Stimulated activated CD4-positive, alpha-beta T cell treated with anti-CD3 and anti-CD28 coated beads, Interleukin-4, amount 100 ng/mL, for 4 hours (primary cell): ENCODE data around the gene PPP1R2.
"Not testable (repeated sequence)": the region's sequence is repeated elsewhere in the genome, so short reads cannot be mapped to it uniquely, and the experiment has no call there.

Experiments used
- DNase-seq, 2 experiments: peaks; one replicate each; pipeline ENCODE4 v3.0.0-alpha.2; 2020

The PPP1R2 gene

DNA sequence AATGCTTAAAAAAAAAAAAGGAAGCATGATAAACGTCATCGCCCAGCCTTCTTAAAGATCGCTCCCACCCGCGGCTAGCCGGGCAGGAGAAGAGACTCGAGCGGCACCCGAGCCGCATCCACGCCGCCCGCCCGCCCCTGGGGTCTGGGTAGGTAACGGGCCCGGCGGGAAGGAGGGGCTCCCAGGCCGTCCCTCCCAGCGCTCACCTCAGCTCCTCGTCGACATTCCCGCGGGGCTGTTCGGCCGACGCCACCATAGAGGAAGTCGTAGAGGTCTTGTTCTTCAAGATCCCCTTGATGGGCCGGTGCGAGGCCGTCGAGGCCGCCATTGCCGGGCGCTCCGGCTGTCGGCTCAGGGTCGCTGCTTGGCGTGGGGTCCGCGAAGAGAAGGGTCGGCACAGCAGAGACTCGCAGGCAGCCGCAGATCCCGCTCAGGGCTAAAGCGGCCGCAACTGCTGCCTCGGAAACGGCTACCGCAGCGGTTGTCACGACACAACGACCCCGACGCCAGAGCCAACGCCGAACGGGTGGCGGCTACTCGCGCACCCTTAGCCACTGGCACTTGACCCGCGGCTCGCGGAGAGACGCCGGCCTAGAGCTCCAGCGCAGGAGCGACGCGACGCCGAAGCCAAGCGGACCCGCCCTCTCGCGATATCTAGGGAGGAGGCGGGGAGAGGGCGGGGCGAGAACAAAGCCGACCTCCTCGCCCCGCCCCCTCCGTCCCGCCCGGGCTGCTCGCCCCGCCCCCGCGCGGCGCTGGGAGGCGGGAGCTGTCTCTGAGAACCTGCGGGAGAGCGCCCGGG, at the start of gene PPP1R2:
Gene PPP1R2 (minus strand): TSS at position 628 of the 802 bp plus-strand sequence. CDS start 300 bp downstream, at position 328.
- peak; percentile 85 to 95 for DNase-seq

DNA sequence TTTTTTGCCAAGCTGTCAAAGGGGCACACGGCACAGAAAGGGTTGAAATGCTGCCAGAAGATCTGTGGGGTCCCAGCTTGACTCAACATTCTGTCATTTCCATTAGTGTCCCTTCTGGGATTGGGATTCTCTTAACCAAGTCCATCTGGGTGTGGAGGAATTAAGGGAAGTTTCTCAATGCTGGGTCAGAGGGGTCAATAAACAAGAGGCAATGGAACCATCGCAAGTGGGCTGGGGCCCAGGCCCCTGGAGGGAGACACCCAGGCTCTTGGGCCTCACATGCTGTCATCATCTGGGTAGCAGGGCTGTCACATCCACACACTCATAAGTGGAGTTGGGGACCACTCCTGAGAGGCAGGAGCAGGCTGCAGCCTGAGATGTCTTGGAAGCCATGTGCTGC, 48.7 kb upstream of the PPP1R2 start:
- no peak for DNase-seq

DNA sequence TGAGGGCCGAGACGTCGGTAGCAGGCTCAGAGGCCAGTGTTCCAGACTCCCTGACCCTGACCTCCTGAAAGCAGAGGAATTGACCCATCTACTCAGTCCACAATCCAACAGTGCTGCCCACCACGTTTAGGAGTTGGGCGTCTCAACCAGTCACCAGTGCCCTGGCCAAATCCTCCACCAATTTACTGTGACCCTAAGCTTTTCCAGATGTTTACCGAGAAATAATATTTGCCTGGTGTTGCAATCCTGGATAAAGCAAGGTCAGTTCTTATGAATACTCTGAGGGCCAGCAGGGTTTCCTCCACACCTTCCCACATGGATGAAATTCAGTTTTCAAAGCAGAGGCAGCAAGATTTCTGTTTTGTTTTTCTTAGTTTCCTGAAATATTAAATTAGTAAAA, 48.1 kb upstream of the PPP1R2 start:
- no peak for DNase-seq

DNA sequence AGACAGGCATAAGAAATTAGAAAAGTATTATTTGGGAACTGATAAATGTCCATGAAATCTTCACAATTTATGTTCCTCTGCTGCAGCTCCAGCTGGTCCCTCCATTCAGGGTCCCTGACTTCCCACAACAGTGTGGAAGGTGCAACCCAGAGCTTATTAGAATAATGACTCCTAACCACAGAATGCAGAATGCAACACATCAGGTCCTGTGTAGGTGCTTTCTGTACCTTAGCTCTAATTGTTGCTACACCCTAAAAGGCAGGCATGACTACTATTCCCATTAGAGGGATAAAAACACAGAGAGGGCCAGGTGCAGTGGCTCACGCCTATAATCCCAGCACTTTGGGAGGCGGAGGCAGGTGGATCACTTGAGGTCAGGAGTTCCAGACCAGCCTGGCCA, 47.3 kb upstream of the PPP1R2 start:
- DNase-seq = not testable (repeated sequence)

DNA sequence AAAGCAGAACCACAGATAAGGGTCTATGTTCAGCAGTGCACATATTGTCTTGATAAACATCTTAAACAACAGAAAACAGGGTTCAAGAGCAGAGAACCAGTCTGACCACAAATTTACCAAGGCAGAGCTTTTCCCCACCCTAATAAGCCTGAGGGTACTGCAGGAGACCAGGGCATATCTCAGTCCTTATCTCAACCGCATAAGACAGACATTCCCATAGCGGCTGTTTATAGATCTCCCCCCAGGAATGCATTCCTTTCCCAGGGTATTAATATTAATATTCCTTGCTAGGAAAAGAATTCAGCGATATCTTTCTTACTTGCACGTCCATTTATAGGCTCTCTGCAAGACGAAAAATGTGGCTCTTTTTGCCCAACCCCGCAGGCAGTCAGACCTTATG, 46.7 kb upstream of the PPP1R2 start:
- DNase-seq = not testable (repeated sequence)

DNA sequence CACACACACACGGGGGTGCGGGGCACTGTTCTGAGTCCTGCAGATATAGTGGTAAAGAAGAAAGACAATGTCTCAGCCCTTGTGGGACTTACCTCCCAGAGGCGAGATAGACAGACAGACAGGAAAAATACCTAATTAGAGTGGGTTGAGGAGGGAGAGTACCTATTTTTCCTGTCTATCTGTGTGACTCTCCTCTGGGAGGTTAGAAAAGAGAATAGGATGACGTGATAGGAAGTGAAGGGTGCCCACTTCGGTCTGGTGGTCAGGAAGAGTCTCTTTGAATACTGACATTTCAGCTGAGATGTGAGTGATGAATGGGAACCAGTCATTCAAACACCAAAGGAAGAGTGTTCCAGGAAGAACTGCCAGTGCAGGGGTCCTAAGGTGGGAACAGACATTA, 44.7 kb upstream of the PPP1R2 start:
- DNase-seq = no peak

DNA sequence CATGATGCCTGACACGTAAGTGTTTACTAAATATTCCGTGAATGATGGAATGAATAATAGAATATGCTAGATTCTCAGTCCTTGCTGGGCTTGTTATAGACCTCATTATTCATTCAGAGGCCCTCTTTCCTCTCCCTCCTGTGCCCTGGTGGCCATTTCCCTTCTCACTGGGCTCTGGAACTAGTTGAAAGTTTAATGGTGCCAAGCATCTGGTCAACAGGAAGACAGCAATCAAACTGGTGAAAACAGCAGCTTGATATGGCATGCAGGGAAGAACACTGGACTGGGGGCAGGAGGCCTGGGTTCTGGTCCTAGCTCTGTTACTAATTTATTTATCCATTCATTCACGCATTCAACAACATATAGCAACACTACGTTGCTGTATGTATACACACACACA, 44.3 kb upstream of the PPP1R2 start:
- no peak for DNase-seq

DNA sequence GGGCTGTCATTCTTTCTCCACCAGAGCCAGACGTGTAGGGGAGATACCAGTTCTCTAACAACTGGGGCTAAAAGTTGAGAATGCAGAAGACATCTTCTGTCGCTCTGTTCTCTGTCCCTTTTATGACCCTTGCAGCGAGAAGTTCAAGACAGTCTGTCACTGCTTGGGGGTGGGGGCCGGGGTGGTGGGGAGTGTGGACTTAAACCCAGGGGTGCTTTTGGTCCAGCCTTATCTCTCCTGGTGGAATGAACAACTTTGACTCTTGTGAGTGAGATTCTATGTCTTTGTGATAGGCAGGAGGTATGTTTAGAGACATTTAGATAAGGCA, 41.4 kb upstream of the PPP1R2 start:
- DNase-seq = no peak

DNA sequence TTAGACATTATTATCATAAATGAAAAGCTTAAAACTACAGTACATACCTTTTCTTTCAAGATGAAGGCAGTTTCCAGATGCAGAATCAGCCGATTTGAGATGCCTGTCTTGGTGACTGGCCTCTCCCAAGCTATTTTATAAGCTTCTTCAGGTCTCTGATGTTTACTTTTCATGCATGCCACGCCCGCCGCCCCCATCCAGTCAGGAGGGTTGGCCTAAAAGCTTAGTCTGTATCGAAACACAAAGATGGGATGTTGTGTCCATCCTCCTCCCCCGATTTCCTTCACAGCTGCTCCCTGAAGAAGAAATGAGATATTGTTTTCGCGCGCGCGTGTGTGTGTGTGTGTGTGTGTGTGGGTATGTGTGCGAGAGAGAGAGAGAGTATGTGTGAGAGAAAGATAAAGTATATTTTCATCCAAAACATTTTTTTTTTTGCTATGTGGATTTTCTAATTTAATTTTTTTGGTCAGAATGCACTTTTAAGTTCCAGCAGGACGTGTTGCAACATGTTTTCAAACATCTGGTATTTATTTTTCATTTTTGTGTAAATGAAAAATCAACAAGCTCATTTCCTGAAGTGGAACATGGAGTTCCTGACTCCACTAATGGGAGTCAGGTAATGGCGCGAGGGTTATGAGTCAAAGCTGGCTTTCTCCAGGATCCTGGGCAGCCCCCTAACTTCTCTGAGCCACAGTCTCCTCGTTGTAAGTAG, 40.9 kb upstream of the PPP1R2 start, which contains the start of gene APOD:
Gene APOD (minus strand): TSS at position 110 of the 712 bp plus-strand sequence. CDS start 4,479 bp downstream, outside the sequence.
- DNase-seq = no peak

DNA sequence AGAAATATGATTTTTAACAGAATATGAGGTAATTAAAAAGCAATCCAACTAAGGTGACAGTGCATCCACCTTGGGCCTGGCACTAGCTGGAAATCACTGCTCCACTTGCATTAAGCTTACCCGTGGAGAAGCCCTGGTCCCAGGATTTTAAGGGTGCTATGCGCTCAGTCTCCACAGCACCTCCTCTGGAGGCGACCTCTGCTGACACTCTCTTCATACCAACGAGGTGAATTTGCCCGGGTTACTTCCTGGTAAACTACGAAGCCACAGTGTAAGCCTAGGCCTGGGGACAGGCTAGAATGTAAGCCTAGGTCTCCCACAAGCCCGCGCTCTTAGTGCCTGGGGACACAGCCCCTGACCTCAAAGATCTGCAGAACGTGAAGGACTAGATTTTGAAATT, 39.8 kb upstream of the PPP1R2 start:
- no peak for DNase-seq

DNA sequence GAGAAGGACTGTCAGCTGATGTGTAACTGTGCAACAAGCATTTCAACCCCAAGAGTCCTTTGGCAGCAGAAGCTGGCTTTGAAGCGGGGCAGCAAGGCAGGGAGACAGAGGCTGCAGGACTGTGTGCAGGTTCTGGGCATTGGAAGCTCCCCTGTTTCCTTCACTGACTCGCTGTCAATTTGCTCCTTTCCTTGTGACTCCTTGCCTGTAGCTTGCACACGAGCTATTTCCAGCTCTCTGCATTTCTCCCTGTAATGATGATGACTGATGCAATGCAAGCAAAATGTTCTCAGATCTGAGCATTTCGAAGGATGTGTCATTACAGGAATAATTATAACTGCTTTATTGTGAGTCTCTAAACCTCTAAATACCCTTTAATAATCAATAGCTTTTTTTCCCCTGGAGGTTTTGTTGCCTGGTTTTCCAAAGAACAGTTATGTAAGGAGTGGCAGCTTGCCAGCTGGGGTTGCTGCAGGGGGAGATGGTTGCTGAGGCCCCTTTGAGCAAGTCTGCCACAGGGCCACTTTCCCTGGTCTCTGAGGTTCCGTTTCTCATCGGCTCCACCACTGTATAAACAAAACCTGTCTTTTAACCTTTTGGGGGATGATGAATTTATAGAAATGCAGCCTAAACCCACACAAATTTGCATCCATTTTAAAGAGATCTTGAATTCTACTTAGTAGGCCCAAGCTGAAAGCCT, 37.8 kb upstream of the PPP1R2 start:
- DNase-seq = no peak

DNA sequence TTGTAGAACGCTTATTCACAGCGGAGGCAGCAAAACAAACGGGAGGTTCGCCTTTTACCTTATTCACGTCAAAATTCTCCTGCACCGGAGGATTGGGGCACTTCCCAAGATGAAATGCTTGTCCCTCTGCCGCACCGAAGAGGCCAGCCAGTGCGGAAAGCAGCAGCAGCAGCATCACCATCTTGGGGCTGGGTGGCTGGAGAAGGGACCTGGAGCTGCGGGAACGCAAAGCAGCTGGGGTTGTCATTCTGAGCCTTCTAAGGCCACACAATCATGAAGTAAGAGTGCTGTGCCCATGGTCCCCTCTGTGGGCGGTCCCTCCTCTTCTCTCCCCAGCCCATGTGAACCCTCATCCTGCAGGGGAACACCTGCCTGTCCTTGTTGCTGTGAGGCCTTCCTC, 36.2 kb upstream of the PPP1R2 start:
- DNase-seq = no peak

DNA sequence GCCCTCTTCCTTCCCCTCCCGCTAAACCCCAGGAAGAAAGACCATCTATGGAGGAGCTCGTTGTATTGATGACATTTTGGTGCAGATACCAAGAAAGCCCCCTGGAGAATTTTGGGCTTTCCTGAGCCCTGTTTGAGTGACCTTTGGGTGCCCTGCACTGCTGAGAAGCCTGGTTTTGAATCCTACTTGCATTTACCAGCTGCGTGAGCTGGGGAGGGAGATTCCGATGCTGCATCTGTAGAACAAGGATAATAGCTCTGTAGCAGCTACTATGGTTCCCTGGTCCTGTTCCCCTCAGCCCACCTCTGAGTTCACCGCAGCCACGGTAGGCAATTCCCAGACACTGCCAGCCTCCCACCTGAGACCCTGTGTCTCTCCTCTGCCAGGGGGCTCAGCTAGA, 35.4 kb upstream of the PPP1R2 start:
- no peak for DNase-seq

DNA sequence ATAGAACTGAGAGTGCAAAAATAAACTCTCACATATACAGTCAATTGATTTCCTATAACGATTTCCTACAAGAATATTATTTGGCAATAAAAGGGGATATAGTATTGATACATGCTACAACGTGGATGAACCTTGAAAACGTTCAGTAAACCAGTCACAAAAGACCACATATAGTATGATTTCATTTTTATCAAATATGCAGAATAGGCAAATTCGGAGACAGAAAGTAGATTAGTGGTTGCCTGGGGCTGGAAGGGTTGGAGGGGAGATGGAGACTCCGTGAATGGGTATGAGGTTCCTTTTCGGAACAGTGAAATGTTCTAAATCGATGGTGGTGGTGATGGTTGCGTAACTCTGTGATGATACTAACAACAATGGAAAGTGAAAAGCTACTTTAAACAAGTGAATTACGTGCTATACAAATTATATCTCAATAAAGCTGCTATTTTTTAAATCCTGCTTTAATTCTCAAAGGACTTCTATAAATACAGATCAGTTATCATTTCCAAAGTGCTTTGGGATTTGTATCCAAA, 34.6 kb upstream of the PPP1R2 start:
- no peak for DNase-seq

DNA sequence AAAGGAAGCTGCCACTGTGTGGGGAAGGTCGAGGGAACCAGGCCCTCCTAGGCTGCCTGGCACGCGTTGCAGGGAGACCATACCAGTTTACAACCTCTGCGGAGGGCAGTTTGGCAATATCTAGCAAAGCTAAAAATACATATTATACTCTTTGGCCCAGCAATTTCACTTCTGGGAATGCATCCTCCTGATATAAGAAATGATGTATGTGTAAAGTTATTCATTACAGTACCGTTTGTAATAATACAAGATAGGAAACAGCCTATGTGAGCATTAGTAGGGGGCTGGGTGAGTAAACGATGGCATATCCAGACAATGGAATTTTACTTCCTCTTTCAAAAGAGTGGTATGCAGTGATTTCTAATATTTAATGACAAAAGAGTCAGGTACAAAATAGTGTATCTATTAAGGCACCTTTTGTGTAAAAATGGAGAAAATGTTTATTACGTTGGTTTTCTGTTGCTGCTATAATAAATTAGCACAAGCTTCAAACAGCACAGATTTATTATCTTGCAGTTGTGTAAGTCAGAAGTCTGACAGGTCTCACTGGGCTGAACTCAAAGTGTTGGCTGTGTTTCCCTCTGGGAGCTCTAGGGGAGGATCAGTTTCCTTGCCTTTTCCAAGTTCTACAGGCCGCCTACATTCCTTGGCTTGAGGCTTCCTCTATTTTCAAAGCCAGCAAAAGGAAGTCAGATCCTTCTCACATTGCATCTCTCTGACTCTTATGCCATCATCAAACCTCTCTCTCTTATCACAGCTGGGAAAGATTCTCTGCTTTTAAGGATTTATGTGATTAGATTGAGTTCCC, 31.6 kb upstream of the PPP1R2 start:
- DNase-seq = no peak

DNA sequence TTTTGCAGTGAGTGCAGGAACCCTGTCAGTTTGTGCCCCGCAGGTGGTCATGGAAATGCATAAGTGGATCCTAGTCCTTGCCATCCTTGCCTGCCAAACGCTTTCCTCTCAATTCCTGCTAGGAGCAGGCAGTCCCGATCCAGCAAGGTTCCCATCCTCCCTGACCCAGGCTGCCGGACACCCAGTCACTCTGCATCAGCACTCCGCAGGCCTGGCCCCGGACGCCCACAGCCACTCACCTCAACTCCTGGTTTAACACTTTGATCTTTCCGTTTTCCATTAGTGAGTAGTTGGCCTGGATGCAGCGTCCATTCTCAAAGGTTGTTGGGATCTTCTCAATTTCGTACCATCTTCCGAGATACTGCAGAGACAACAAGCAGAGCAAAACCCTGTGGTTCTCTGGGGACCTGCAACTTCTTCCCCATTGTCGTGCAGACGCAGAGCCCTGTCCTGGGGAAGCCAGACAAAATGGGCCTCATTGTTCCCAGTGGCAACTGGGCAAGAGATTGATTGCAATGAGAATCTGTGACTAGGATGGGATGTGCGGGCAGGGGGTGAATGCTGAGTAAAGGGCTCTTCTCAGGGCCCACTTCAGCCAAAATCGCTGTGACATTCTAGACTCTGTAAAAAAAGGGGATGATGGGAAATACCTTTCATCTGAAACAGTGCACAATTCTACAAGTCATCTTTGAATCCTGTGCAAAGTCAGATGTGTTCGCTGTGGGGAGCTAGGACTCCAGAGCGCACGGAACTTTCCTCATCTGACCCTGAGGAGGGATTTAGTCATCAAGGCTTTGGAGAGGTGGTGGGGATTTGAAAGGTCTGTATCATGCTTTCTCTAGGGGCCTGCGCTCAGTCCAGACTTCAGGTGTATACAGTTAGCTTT, 30.7 kb upstream of the PPP1R2 start:
- DNase-seq = no peak

DNA sequence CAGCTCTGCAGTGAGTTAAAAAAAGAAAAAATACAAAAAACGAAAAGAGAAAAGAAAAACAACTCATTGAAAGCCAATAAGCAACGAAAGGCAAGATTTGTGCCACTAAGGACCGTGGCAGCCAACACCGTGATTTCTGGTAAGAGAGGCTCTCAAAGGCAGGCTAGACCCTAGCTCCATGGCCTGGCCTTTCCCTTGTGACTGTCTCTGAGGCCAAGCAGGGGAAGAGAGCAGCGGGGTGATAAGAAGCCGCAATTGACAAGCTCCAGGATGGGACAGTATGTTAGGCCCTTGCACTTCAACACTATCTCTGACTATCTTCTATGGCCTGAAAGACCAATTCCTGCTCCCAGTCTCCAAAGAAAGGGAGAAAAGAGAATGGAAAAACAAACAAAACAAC, 28.2 kb upstream of the PPP1R2 start:
- DNase-seq = no peak

DNA sequence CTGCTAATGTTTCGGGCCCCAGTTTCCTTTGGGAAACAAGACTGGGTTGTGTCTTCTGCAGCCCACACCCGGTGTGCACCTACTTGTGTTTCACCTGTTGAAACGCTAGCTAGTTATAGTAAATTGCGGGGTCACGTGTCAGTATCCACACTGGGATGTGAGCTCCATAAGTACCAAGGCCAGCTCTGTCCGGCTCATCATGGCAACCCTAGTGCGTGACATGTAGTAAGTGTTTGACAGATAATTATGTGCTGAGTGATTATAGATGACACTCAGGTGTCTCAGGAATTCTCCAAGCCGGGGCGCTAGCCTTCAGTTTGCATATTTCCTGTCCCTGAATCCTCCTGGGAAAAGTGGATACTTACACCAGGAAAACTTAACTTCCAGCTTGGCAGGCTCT, 27.8 kb upstream of the PPP1R2 start:
- DNase-seq = no peak

DNA sequence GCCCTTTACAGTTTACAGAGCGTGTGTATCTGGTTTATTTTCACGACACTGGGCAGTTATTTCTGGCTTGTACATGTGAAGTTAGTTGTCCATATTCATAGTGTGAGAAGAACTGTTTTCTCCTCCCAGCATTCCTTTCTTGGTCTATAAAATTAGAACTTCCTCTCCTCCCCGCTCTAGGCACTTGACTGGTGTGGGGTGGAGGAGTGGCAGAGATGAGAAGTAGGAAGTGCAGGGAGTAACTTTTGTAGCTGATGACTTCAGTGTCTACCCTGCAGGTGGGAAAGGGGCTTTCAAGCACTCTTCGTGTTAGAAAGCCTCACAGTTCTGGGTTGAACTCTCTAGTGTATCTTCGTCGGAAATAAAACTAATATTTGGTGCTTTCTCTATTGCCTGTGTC, 27.2 kb upstream of the PPP1R2 start:
- no peak for DNase-seq

DNA sequence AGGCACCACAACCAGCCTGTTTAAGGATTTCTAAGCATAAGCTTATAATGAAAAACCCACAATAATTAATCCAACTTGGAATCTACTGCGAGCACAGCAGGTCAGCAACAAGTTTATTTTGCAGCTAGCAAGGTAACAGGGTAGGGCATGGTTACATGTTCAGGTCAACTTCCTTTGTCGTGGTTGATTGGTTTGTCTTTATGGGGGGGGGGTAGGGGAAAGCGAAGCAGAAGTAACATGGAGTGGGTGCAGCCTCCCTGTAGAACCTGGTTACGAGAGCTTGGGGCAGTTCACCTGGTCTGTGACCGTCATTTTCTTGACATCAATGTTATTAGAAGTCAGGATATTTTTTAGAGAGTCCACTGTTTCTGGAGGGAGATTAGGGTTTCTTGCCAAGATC, 25.5 kb upstream of the PPP1R2 start:
- no peak for DNase-seq

DNA sequence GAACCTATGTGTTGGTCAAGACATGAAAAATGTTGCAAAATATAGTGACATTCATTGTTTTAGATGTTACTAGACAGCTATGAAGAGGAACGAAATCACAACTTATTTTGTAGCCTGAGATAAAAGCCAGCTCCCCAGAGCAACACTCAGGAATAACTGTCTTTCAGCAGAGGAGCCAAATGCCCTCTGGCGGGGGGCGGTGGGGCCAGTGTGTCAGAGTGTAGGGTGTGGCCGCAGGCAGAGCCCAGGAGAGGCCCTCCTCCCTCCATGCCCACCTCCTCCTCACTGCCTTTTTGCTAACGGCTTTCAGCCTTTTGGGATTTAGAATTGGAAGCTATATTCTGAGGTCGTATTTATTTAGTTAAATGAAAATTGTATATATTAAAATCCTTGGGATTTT, 23.7 kb upstream of the PPP1R2 start:
- no peak for DNase-seq

DNA sequence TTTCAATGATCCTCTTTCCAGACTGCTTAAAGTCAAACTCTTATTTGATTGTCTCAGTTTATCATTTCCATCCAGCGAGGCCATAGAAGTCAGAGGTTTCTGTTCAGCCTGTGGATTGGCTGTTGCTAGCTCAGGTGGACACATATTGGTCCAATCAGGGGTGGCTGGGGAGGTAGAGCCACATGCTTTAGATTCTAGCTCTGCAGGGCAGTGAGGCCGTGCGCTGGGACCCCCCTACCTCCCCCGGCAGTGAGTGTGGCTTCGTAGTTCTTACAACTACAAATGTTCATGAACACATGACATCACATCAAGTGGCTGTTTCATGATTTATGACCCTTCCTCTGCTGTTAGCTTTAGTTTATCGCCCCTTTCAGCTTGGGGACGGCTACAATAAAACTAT, 22.6 kb upstream of the PPP1R2 start:
- no peak for DNase-seq
